ENCODE measurements around the gene ACAA1. TPM values are rescaled to one million over a fixed set of nuclear protein-coding genes. Genes with fewer than 3 reads are reported as not detected.

ACAA1 gene
- total RNA-seq, 1 experiment from 2014 or later, result 49.0 TPM

DNA sequence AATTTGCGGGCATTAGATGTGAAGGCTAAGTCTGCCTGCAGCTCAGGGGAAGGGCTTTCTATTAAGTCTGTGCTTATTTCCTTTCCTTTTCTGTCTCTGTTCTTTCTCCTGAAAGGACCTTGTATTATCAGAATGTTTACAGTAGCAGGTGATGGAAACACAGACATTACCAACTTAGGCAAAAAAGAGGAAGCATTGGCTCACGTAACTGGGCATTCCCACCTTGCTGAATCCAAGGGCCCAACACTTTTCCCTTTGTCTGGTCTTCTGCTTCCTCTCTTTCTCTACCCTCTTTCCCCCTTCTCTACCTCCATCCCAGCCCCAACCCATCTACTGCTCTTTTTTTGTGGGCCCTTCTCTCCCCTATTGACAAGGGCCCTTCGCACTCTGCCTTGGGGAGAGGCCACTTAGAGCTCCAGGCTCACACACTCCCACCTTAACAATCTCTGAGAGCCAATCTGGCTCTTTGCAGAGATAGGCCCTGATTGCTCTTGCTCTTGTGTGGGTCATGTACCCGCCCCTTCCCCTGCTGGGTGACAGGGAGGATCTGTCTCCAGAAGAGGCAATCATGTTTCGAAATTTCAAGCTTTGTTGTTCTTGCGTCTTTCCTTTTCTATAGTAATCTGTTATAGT, 35.0 kb downstream of the ACAA1 start:
- ChIA-PET CTCF (no interaction called here), RAD21 (ENCODE audit: low non-redundant PET in 1 of 2, low total read pairs in 2 of 2, uncharacterized antibody in 2 of 2, unreplicated experiment in 2 of 2) (no interaction called here), POLR2A (no interaction called here)
- no peak for DNase-seq (ENCODE audit: low read depth, low spot score)
- Histone ChIP-seq H3K36me3 (ENCODE audit: control insufficient read depth in 1 of 2, insufficient read depth in 2 of 2, low read length in 2 of 2) (no peaks in the 10 kb centered on the region), H3K9me3 (ENCODE audit: control insufficient read depth in 1 of 2, insufficient read depth in 1 of 2, low read depth in 1 of 2, low read length in 2 of 2) (peaks cover 3 to 8% of the 10 kb centered on the region in 2 experiments; a peak in 2 of 4 replicates), H3K9me2 (ENCODE audit: insufficient read depth) (no peaks in the 10 kb centered on the region), H3K4me3 (replicated peaks in 1 of 2; ENCODE audit: low read depth in 1 of 2, low read length in 2 of 2) (no peak overlapping the region), H4K20me1 (ENCODE audit: insufficient read depth) (no peaks in the 10 kb centered on the region; the same call in 1 of the 2 replicates), H3K9ac (ENCODE audit: low read length) (no peak overlapping the region), H3K79me2 (ENCODE audit: insufficient read depth, low read length) (no peaks in the 10 kb centered on the region), H2AFZ (ENCODE audit: low read depth, low read length, poor library complexity, severe bottlenecking) (no peak overlapping the region), H3K4me1 (ENCODE audit: control insufficient read depth in 1 of 2, insufficient read depth in 2 of 2, low read length in 2 of 2) (no peaks in the 10 kb centered on the region), H3K4me2 (ENCODE audit: low read length) (no peak overlapping the region), H3K27me3 (ENCODE audit: insufficient read depth, low read length) (peaks cover 5% of the 10 kb centered on the region; the same call in 1 of the 2 replicates), H3K27ac (ENCODE audit: low read depth, low read length) (no peak overlapping the region)
- intact Hi-C loops (cut with micrococcal nuclease), result no loop called here
- no peak for TF ChIP-seq EGR1 (IDR thresholded peaks at IDR 0.05; ENCODE audit: low read depth)
- TF ChIP-seq, protein P1, sequence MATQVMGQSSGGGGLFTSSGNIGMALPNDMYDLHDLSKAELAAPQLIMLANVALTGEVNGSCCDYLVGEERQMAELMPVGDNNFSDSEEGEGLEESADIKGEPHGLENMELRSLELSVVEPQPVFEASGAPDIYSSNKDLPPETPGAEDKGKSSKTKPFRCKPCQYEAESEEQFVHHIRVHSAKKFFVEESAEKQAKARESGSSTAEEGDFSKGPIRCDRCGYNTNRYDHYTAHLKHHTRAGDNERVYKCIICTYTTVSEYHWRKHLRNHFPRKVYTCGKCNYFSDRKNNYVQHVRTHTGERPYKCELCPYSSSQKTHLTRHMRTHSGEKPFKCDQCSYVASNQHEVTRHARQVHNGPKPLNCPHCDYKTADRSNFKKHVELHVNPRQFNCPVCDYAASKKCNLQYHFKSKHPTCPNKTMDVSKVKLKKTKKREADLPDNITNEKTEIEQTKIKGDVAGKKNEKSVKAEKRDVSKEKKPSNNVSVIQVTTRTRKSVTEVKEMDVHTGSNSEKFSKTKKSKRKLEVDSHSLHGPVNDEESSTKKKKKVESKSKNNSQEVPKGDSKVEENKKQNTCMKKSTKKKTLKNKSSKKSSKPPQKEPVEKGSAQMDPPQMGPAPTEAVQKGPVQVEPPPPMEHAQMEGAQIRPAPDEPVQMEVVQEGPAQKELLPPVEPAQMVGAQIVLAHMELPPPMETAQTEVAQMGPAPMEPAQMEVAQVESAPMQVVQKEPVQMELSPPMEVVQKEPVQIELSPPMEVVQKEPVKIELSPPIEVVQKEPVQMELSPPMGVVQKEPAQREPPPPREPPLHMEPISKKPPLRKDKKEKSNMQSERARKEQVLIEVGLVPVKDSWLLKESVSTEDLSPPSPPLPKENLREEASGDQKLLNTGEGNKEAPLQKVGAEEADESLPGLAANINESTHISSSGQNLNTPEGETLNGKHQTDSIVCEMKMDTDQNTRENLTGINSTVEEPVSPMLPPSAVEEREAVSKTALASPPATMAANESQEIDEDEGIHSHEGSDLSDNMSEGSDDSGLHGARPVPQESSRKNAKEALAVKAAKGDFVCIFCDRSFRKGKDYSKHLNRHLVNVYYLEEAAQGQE (IDR thresholded peaks at IDR 0.05; ENCODE audit: low read depth), result no peak
- no peak for TF ChIP-seq EZH2 (IDR thresholded peaks at IDR 0.05)
- TF ChIP-seq ELF1 (IDR thresholded peaks at IDR 0.05; ENCODE audit: borderline replicate concordance, low read depth), result no peak
- no peak for TF ChIP-seq EZH2phosphoT487 (IDR thresholded peaks at IDR 0.05; ENCODE audit: borderline replicate concordance)
- TF ChIP-seq POLR2AphosphoS5 (IDR thresholded peaks at IDR 0.05; ENCODE audit: low read depth, low read length), result no peak
- TF ChIP-seq FOSL1 (IDR thresholded peaks at IDR 0.05; ENCODE audit: low read depth), result no peak
- TF ChIP-seq SRF (IDR thresholded peaks at IDR 0.05; ENCODE audit: low read depth), result no peak
- no peak for TF ChIP-seq YY1 (IDR thresholded peaks at IDR 0.05; ENCODE audit: extremely low read depth, insufficient replicate concordance, low read depth, low read length)
- no peak for TF ChIP-seq ZFX (IDR thresholded peaks at IDR 0.05)
- no peak for ATAC-seq
- no TSS peak for BruUV-seq (replicated peaks)
